Mesodermal cell (in vitro differentiated cells): ENCODE measurements around the gene TXNRD2.
"Not testable (repeated sequence)": the region's sequence is repeated elsewhere in the genome, so short reads cannot be mapped to it uniquely, and the experiment has no call there.

Experiments used
- H3K27ac ChIP-seq: 2 replicates; pipeline ENCODE4 v1.7.0; 2013; ENCODE audit warnings: mild to moderate bottlenecking, low read depth, low read length, moderate library complexity; ENCODE audit not compliant: severe bottlenecking
- H3K36me3 ChIP-seq: 2 replicates; pipeline ENCODE4 v1.7.1; 2013; ENCODE audit warnings: mild to moderate bottlenecking, low read length, moderate library complexity; ENCODE audit not compliant: control insufficient read depth, insufficient read depth
- H3K4me1 ChIP-seq: one replicate; pipeline ENCODE4 v1.7.1; 2013; ENCODE audit warnings: mild to moderate bottlenecking, low read length; ENCODE audit not compliant: insufficient read depth, control insufficient read depth, poor library complexity, severe bottlenecking
- H3K4me3 ChIP-seq: 2 replicates; pipeline ENCODE4 v1.7.0; 2013; ENCODE audit warnings: low read length, control low read depth, mild to moderate bottlenecking; ENCODE audit not compliant: insufficient read depth, poor library complexity, severe bottlenecking; ENCODE audit errors: extremely low read depth
- H3K9me3 ChIP-seq: 2 replicates; pipeline ENCODE4 v1.7.1; 2013; ENCODE audit warnings: mild to moderate bottlenecking, low read length, moderate library complexity; ENCODE audit not compliant: control insufficient read depth
- WGBS, 2 experiments: methylation state at CpG; one replicate each; pipeline ENCODE4 v1.1.5; 2013; ENCODE audit warnings: missing lambda C conversion rate in 2 of 2; ENCODE audit not compliant: insufficient coverage in 2 of 2; 5-methylcytosine and 5-hydroxymethylcytosine counted together

The TXNRD2 gene

GRCh38 chr22:19927696-19928095, 13.9 kb downstream of the TXNRD2 start:
- 80 to 89% methylated on average over 3 of the region's 7 CpGs for WGBS, 2 experiments
- Histone ChIP-seq H3K4me3 (no peak overlapping the region), H3K9me3 (no peaks in the 10 kb centered on the region), H3K4me1 (no peaks in the 10 kb centered on the region), H3K27ac (no peak overlapping the region), H3K36me3 (no peaks in the 10 kb centered on the region)

- not testable (repeated sequence) for H3K36me3 ChIP-seq, H3K27ac ChIP-seq, H3K4me3 ChIP-seq, H3K9me3 ChIP-seq, H3K4me1 ChIP-seq
- 90 to 96% methylated on average over 4 to 9 of the region's 11 CpGs for WGBS, 2 experiments
These were observed 15.6 kb downstream of the TXNRD2 start for GRCh38 chr22:19926028-19926427.

- H3K9me3 ChIP-seq, result no peaks in the 10 kb centered on the region
- H3K36me3 ChIP-seq, result no peaks in the 10 kb centered on the region
- no peak overlapping the region for H3K4me3 ChIP-seq
- 84 to 98% methylated on average over 7 to 10 of the region's 12 CpGs for WGBS, 2 experiments
- no peak overlapping the region for H3K27ac ChIP-seq
- no peaks in the 10 kb centered on the region for H3K4me1 ChIP-seq
These were observed 17.6 kb downstream of the TXNRD2 start for GRCh38 chr22:19923914-19924513.

GRCh38 chr22:19921544-19922081, 20.0 kb downstream of the TXNRD2 start:
- peaks cover 4% of the 10 kb centered on the region for H3K36me3 ChIP-seq
- no peak overlapping the region for H3K27ac ChIP-seq
- H3K4me3 ChIP-seq, result no peak overlapping the region
- H3K4me1 ChIP-seq, result no peaks in the 10 kb centered on the region
- WGBS, 2 experiments, result 72 to 80% methylated on average over 3 of the region's 3 CpGs
- H3K9me3 ChIP-seq, result no peaks in the 10 kb centered on the region

GRCh38 chr22:19919701-19920363, 21.8 kb downstream of the TXNRD2 start:
- WGBS, 2 experiments, result 95 to 98% methylated on average over 12 to 13 of the region's 13 CpGs
- no peak overlapping the region for H3K4me3 ChIP-seq
- H3K27ac ChIP-seq, result no peak overlapping the region
- no peaks in the 10 kb centered on the region for H3K4me1 ChIP-seq
- peaks cover 11% of the 10 kb centered on the region for H3K36me3 ChIP-seq
- no peaks in the 10 kb centered on the region for H3K9me3 ChIP-seq

GRCh38 chr22:19918332-19919106, 23.1 kb downstream of the TXNRD2 start:
- WGBS, 2 experiments, result 91% methylated on average over 20 of the region's 23 CpGs
- Histone ChIP-seq H3K9me3 (no peaks in the 10 kb centered on the region), H3K4me3 (no peak overlapping the region), H3K27ac (no peak overlapping the region), H3K36me3 (peaks cover 23% of the 10 kb centered on the region), H3K4me1 (no peaks in the 10 kb centered on the region)

GRCh38 chr22:19917389-19918138, 24.1 kb downstream of the TXNRD2 start:
- no peak overlapping the region for H3K4me3 ChIP-seq
- no peak overlapping the region for H3K27ac ChIP-seq
- H3K9me3 ChIP-seq, result no peaks in the 10 kb centered on the region
- no peaks in the 10 kb centered on the region for H3K4me1 ChIP-seq
- peaks cover 26% of the 10 kb centered on the region for H3K36me3 ChIP-seq
- 87 to 90% methylated on average over 11 to 12 of the region's 12 CpGs for WGBS, 2 experiments

GRCh38 chr22:19916941-19917340, 24.7 kb downstream of the TXNRD2 start:
- Histone ChIP-seq H3K9me3 (no peaks in the 10 kb centered on the region), H3K27ac (no peak overlapping the region), H3K4me3 (no peak overlapping the region), H3K4me1 (no peaks in the 10 kb centered on the region), H3K36me3 (peaks cover 26% of the 10 kb centered on the region)
- 91 to 97% methylated on average over 4 to 7 of the region's 7 CpGs for WGBS, 2 experiments

- 92 to 98% methylated on average over 8 to 9 of the region's 9 CpGs for WGBS, 2 experiments
- no peak overlapping the region for H3K27ac ChIP-seq
- H3K36me3 ChIP-seq, result peaks cover 26% of the 10 kb centered on the region
- H3K4me3 ChIP-seq, result no peak overlapping the region
- no peaks in the 10 kb centered on the region for H3K9me3 ChIP-seq
- H3K4me1 ChIP-seq, result no peaks in the 10 kb centered on the region
These were observed 25.6 kb downstream of the TXNRD2 start for GRCh38 chr22:19916006-19916405.

- Histone ChIP-seq H3K36me3 (peaks cover 26% of the 10 kb centered on the region), H3K27ac (no peak overlapping the region), H3K4me3 (no peak overlapping the region), H3K4me1 (no peaks in the 10 kb centered on the region), H3K9me3 (no peaks in the 10 kb centered on the region)
- 85 to 95% methylated on average over 5 to 7 of the region's 13 CpGs for whole genome bisulfite sequencing, 2 experiments
These were observed 26.2 kb downstream of the TXNRD2 start for GRCh38 chr22:19915287-19915954.
